Esophagus muscularis mucosa (tissue), 4 donors: ENCODE measurements around the gene C1orf21.

Experiments used
- CTCF ChIP-seq, 3 experiments: fragments of 200-600 bp in 2 of 3; fragments of 450-650 bp in 1 of 3; sonication (generic) in 2 of 3; IDR thresholded peaks; one replicate each; pipeline ENCODE4 v1.5.1; 2017 to 2019; ENCODE audit warnings: antibody characterized with exemption in 3 of 3, mild to moderate bottlenecking in 2 of 3, moderate library complexity in 1 of 3
- EP300 ChIP-seq: sonication (generic); formaldehyde crosslinking; IDR thresholded peaks from one replicate; pipeline ENCODE4 v1.6.1; 2017; ENCODE audit warnings: antibody characterized with exemption
- POLR2A ChIP-seq: fragments of 450-650 bp; IDR thresholded peaks from one replicate; pipeline ENCODE4 v1.6.1; 2017; ENCODE audit warnings: antibody characterized with exemption, moderate library complexity, mild to moderate bottlenecking, low read depth
- POLR2AphosphoS5 ChIP-seq, 2 donors: sonication (generic); formaldehyde crosslinking; IDR thresholded peaks; one replicate each; pipeline ENCODE4 v1.6.1; 2017; ENCODE audit warnings: antibody characterized with exemption in 2 of 2

GRCh38 chr1:184393962-184394361, 7.1 kb downstream of the C1orf21 start:
- TF ChIP-seq CTCF (IDR thresholded peaks at IDR 0.05) (no peak), POLR2AphosphoS5 (IDR thresholded peaks at IDR 0.05) (no peak), POLR2A (no peak), EP300 (no peak)
